DMS114 treated with DMSO at 0.1 percent for 48 hours (cell line): ENCODE results near the gene SRGAP2B.
"Not testable (repeated sequence)": the region's sequence is repeated elsewhere in the genome, so short reads cannot be mapped to it uniquely, and the experiment has no call there.

ENCODE experiments used
- DNase-seq: peaks from one replicate; lab custom pipeline; 2025; ENCODE audit not compliant: unreplicated experiment; lab: John Stamatoyannopoulos, UW

SRGAP2B gene

GRCh38 chr1:144917154-144918026 is 177.7 kb downstream of the SRGAP2B start:
- not testable (repeated sequence) for DNase-seq

- DNase-seq = not testable (repeated sequence)
Measured at GRCh38 chr1:144913977-144914734, 181.0 kb downstream of the SRGAP2B start.

GRCh38 chr1:144913458-144913857 is 181.7 kb downstream of the SRGAP2B start:
- DNase-seq = not testable (repeated sequence)

GRCh38 chr1:144910729-144911128 is 184.4 kb downstream of the SRGAP2B start:
- DNase-seq = not testable (repeated sequence)

- not testable (repeated sequence) for DNase-seq
Measured at GRCh38 chr1:144900841-144901240, 194.3 kb downstream of the SRGAP2B start.

GRCh38 chr1:144894454-144895201 is 200.5 kb downstream of the SRGAP2B start:
- not testable (repeated sequence) for DNase-seq

GRCh38 chr1:144893710-144894438 is 201.3 kb downstream of the SRGAP2B start:
- not testable (repeated sequence) for DNase-seq

- not testable (repeated sequence) for DNase-seq
Measured at GRCh38 chr1:144893062-144893461, 202.1 kb downstream of the SRGAP2B start.

GRCh38 chr1:144889450-144890115 is 205.5 kb downstream of the SRGAP2B start:
- not testable (repeated sequence) for DNase-seq

GRCh38 chr1:144883022-144883421 is 212.1 kb downstream of the SRGAP2B start:
- not testable (repeated sequence) for DNase-seq

- not testable (repeated sequence) for DNase-seq
Measured at GRCh38 chr1:144882343-144882742, 212.8 kb downstream of the SRGAP2B start.

- DNase-seq = not testable (repeated sequence)
Measured at GRCh38 chr1:144858607-144859006, 236.5 kb downstream of the SRGAP2B start.
